H9 (cell line): ENCODE measurements around the gene ABCC4. TPM values are rescaled to one million over a fixed set of nuclear protein-coding genes. Genes with fewer than 3 reads are reported as not detected.

ENCODE experiments used
- DNase-seq: peaks from one replicate; pipeline ENCODE4 v3.0.0-alpha.2; 2017
- H2AFZ ChIP-seq: one replicate; pipeline ENCODE4 v1.6.1; 2013; ENCODE audit warnings: mild to moderate bottlenecking, low read length, control low read depth, moderate library complexity
- H2AK5ac ChIP-seq: 2 replicates; pipeline ENCODE4 v1.6.1; 2013; ENCODE audit warnings: low read length, control low read depth, mixed read lengths; ENCODE audit not compliant: insufficient read length
- H2BK120ac ChIP-seq: one replicate; pipeline ENCODE4 v1.6.1; 2013; ENCODE audit warnings: low read depth, mild to moderate bottlenecking, low read length, control low read depth, inconsistent platforms; ENCODE audit not compliant: poor library complexity, severe bottlenecking
- H2BK12ac ChIP-seq: 2 replicates; pipeline ENCODE4 v1.6.1; 2013; ENCODE audit warnings: low read length, control low read depth, mixed read lengths, low read depth; ENCODE audit not compliant: insufficient read length
- H2BK15ac ChIP-seq: 2 replicates; pipeline ENCODE4 v1.6.1; 2013; ENCODE audit warnings: low read depth, low read length, control low read depth
- H2BK20ac ChIP-seq: one replicate; pipeline ENCODE4 v1.6.1; 2013; ENCODE audit warnings: low read depth, mild to moderate bottlenecking, low read length, control low read depth, inconsistent platforms; ENCODE audit not compliant: poor library complexity, severe bottlenecking
- H2BK5ac ChIP-seq: 2 replicates; pipeline ENCODE4 v1.6.1; 2013; ENCODE audit warnings: low read length, control low read depth, mixed read lengths; ENCODE audit not compliant: insufficient read length
- H3K14ac ChIP-seq: 2 replicates; pipeline ENCODE4 v1.6.1; 2013; ENCODE audit warnings: low read length, control low read depth; ENCODE audit not compliant: insufficient read depth
- H3K18ac ChIP-seq: 2 replicates; pipeline ENCODE4 v1.6.1; 2013; ENCODE audit warnings: low read depth, mild to moderate bottlenecking, mixed read lengths, low read length, control low read depth; ENCODE audit not compliant: insufficient read length
- H3K23ac ChIP-seq: 2 replicates; pipeline ENCODE4 v1.6.1; 2013; ENCODE audit warnings: low read length, control low read depth, mixed read lengths, low read depth; ENCODE audit not compliant: insufficient read length
- H3K23me2 ChIP-seq: 2 replicates; pipeline ENCODE4 v1.6.1; 2013; ENCODE audit warnings: low read depth, mild to moderate bottlenecking, mixed read lengths, low read length, control low read depth; ENCODE audit not compliant: insufficient read length, poor library complexity, severe bottlenecking
- H3K27ac ChIP-seq: 2 replicates; pipeline ENCODE4 v1.5.1; 2013; ENCODE audit warnings: low read length, control low read depth, mixed read lengths, low read depth; ENCODE audit not compliant: insufficient read length
- H3K27me3 ChIP-seq: 2 replicates; pipeline ENCODE4 v1.6.1; 2013; ENCODE audit warnings: low read length, control low read depth, inconsistent platforms; ENCODE audit not compliant: insufficient read depth
- H3K4ac ChIP-seq: 2 replicates; pipeline ENCODE4 v1.6.1; 2013; ENCODE audit warnings: low read depth, mild to moderate bottlenecking, control low read depth, inconsistent platforms, low read length, moderate library complexity
- H3K4me1 ChIP-seq: 2 replicates; pipeline ENCODE4 v1.6.1; 2013; ENCODE audit warnings: low read length, control low read depth, inconsistent platforms; ENCODE audit not compliant: insufficient read depth
- H3K4me2 ChIP-seq: 2 replicates; pipeline ENCODE4 v1.6.1; 2013; ENCODE audit warnings: low read length, control low read depth, mixed read lengths; ENCODE audit not compliant: insufficient read length, insufficient read depth
- H3K56ac ChIP-seq: 2 replicates; pipeline ENCODE4 v1.6.1; 2013; ENCODE audit warnings: low read depth, mild to moderate bottlenecking, mixed read lengths, low read length, control low read depth; ENCODE audit not compliant: insufficient read length
- H3K79me1 ChIP-seq: 2 replicates; pipeline ENCODE4 v1.6.1; 2013; ENCODE audit warnings: low read depth, mild to moderate bottlenecking, moderate library complexity, low read length, control low read depth, inconsistent platforms; ENCODE audit not compliant: insufficient read depth, poor library complexity, severe bottlenecking
- H3K79me2 ChIP-seq: 2 replicates; pipeline ENCODE4 v1.6.1; 2013; ENCODE audit warnings: low read length, control low read depth, inconsistent platforms; ENCODE audit not compliant: insufficient read depth
- H3K9ac ChIP-seq: 2 replicates; pipeline ENCODE4 v1.6.1; 2013; ENCODE audit warnings: low read length, control low read depth, mixed read lengths; ENCODE audit not compliant: insufficient read length; ENCODE audit errors: extremely low read depth
- H3K9me3 ChIP-seq: one replicate; pipeline ENCODE4 v1.6.1; 2013; ENCODE audit warnings: low read depth, low read length, inconsistent platforms; ENCODE audit not compliant: control insufficient read depth
- H3T11ph ChIP-seq: one replicate; pipeline ENCODE4 v1.6.1; 2013; ENCODE audit warnings: mild to moderate bottlenecking, low read length, control low read depth, inconsistent platforms
- H4K20me1 ChIP-seq: one replicate; pipeline ENCODE4 v1.6.1; 2013; ENCODE audit not compliant: control insufficient read depth, insufficient read length, insufficient read depth
- H4K5ac ChIP-seq: 2 replicates; pipeline ENCODE4 v1.6.1; 2013; ENCODE audit warnings: low read depth, mild to moderate bottlenecking, mixed read lengths, low read length, control low read depth; ENCODE audit not compliant: insufficient read length
- H4K8ac ChIP-seq: replicated peaks from 2 replicates; pipeline ENCODE4 v1.6.1; 2013; ENCODE audit warnings: low read length, control low read depth, mixed read lengths, low read depth; ENCODE audit not compliant: insufficient read length
- H4K91ac ChIP-seq: 2 replicates; pipeline ENCODE4 v1.6.1; 2013; ENCODE audit warnings: low read depth, mild to moderate bottlenecking, moderate library complexity, mixed read lengths, low read length, control low read depth; ENCODE audit not compliant: insufficient read length
- H3K27ac Mint-ChIP-seq, 3 experiments: 2 replicates in 2 of 3; 3 replicates in 1 of 3; pipeline ENCODE4 v1.8.0; 2020 to 2021; ENCODE audit warnings: mixed read lengths in 3 of 3, mild to moderate bottlenecking in 1 of 3, moderate library complexity in 1 of 3
- H3K27me3 Mint-ChIP-seq: 2 replicates; pipeline ENCODE4 v1.8.0; 2021; ENCODE audit warnings: low read depth, mild to moderate bottlenecking, moderate library complexity, mixed read lengths
- H3K36me3 Mint-ChIP-seq, 3 experiments: 2 replicates in 2 of 3; 3 replicates in 1 of 3; pipeline ENCODE4 v1.8.0; 2020 to 2021; ENCODE audit warnings: low read depth in 3 of 3, mixed read lengths in 3 of 3; ENCODE audit not compliant: insufficient read depth in 1 of 3
- H3K4me1 Mint-ChIP-seq, 2 experiments: 2 replicates each; pipeline ENCODE4 v1.8.0; 2020; ENCODE audit warnings: mixed read lengths in 2 of 2
- H3K4me3 Mint-ChIP-seq, 2 experiments: 2 replicates in 1 of 2; 3 replicates in 1 of 2; pipeline ENCODE4 v1.8.0; 2020 to 2021; ENCODE audit warnings: mild to moderate bottlenecking in 2 of 2, mixed read lengths in 2 of 2, moderate library complexity in 1 of 2
- H3K9me3 Mint-ChIP-seq, 2 experiments: 2 replicates in 1 of 2; 3 replicates in 1 of 2; pipeline ENCODE4 v1.8.0; 2020; ENCODE audit warnings: mild to moderate bottlenecking in 2 of 2, mixed read lengths in 2 of 2, moderate library complexity in 1 of 2
- WGBS: extraction: QIAGEN DNeasy Blood & Tissue Kit; methylation state at CpG from one replicate; pipeline ENCODE4 v1.1.7; 2013; ENCODE audit warnings: missing lambda C conversion rate, low lambda C conversion rate, mixed read lengths; ENCODE audit not compliant: insufficient read length; ENCODE audit errors: extremely low coverage; 5-methylcytosine and 5-hydroxymethylcytosine counted together
- total RNA-seq: library from RNA; stranded (reverse); gene quantifications from 2 replicates; pipeline ENCODE4 v1.2.1, GENCODE V29; 2021
- TF ChIP-seq, protein P1 (sequence below): fragments of 200-600 bp; sonication (generic); conservative IDR thresholded peaks from 3 replicates; pipeline ENCODE4 v1.8.0; 2021; ENCODE audit warnings: antibody characterized with exemption, mild to moderate bottlenecking

The ABCC4 gene
- total RNA-seq, 1 experiment from 2014 or later: 5.9 TPM

- Histone ChIP-seq H3K4ac (no peak overlapping the region), H2BK20ac (no peak overlapping the region), H4K91ac (no peak overlapping the region), H2AK5ac (no peak overlapping the region), H3K4me1 (no peaks in the 10 kb centered on the region), H2BK15ac (no peak overlapping the region), H3T11ph (no peak overlapping the region), H3K23me2 (no peaks in the 10 kb centered on the region), H3K9ac (no peak overlapping the region), H3K18ac (no peak overlapping the region), H3K79me2 (no peaks in the 10 kb centered on the region), H3K9me3 (no peaks in the 10 kb centered on the region), H4K8ac (no peak overlapping the region), H4K5ac (no peak overlapping the region), H3K4me2 (no peak overlapping the region), H4K20me1 (no peaks in the 10 kb centered on the region), H2BK12ac (no peak overlapping the region), H3K27me3 (no peaks in the 10 kb centered on the region), H3K27ac (no peak overlapping the region), H3K14ac (no peak overlapping the region), H3K56ac (no peak overlapping the region), H3K23ac (no peak overlapping the region), H2BK120ac (no peak overlapping the region), H3K79me1 (no peaks in the 10 kb centered on the region), H2BK5ac (no peak overlapping the region), H2AFZ (no peak overlapping the region)
- H3K4me1 Mint-ChIP-seq: peaks cover 6% of the 10 kb centered on the region in 2 experiments; a peak in 3 of 4 replicates
- H3K9me3 Mint-ChIP-seq: no peaks in the 10 kb centered on the region
- WGBS: no CpG with 5 or more reads among the region's 1 CpG
- no peak for DNase-seq
- H3K4me3 Mint-ChIP-seq: no peak overlapping the region
- no peak overlapping the region for H3K27ac Mint-ChIP-seq
- TF ChIP-seq, protein P1, sequence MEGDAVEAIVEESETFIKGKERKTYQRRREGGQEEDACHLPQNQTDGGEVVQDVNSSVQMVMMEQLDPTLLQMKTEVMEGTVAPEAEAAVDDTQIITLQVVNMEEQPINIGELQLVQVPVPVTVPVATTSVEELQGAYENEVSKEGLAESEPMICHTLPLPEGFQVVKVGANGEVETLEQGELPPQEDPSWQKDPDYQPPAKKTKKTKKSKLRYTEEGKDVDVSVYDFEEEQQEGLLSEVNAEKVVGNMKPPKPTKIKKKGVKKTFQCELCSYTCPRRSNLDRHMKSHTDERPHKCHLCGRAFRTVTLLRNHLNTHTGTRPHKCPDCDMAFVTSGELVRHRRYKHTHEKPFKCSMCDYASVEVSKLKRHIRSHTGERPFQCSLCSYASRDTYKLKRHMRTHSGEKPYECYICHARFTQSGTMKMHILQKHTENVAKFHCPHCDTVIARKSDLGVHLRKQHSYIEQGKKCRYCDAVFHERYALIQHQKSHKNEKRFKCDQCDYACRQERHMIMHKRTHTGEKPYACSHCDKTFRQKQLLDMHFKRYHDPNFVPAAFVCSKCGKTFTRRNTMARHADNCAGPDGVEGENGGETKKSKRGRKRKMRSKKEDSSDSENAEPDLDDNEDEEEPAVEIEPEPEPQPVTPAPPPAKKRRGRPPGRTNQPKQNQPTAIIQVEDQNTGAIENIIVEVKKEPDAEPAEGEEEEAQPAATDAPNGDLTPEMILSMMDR: no peak
- no peaks in the 10 kb centered on the region; a peak in 1 of 7 replicates for H3K36me3 Mint-ChIP-seq
- no peaks in the 10 kb centered on the region for H3K27me3 Mint-ChIP-seq
Observed at GRCh38 chr13:95038949-95039348, 262.3 kb downstream of the ABCC4 start.
